Thymus (tissue), 11 donors: Measurements from ENCODE around the gene KCNMB4. TPM values are rescaled to one million over a fixed set of nuclear protein-coding genes. Genes with fewer than 3 reads are reported as not detected.

Experiments
- DNase-seq, 9 donors: peaks; one replicate each; pipeline ENCODE4 v3.0.0-alpha.2; 2013; ENCODE audit warnings: low spot score in 9 of 9, low read depth in 6 of 9, missing footprints in 1 of 9
- H3K27ac ChIP-seq, 2 donors: one replicate each; pipeline ENCODE4 v1.5.1; 2013; ENCODE audit warnings: control low read depth in 1 of 2, low read depth in 1 of 2, low read length in 1 of 2, mild to moderate bottlenecking in 1 of 2, moderate library complexity in 1 of 2
- H3K27me3 ChIP-seq, 2 donors: one replicate each; pipeline ENCODE4 v1.5.1; 2013; ENCODE audit warnings: low read length in 1 of 2; ENCODE audit not compliant: control insufficient read depth in 2 of 2, insufficient read depth in 1 of 2
- H3K36me3 ChIP-seq, 2 donors: one replicate each; pipeline ENCODE4 v1.5.1; 2013; ENCODE audit warnings: low read length in 1 of 2, mild to moderate bottlenecking in 1 of 2, moderate library complexity in 1 of 2; ENCODE audit not compliant: control insufficient read depth in 2 of 2, insufficient read depth in 2 of 2
- H3K4me1 ChIP-seq, 2 donors: one replicate each; pipeline ENCODE4 v1.5.1; 2013; ENCODE audit warnings: low read length in 2 of 2; ENCODE audit not compliant: control insufficient read depth in 2 of 2, insufficient read depth in 2 of 2
- H3K4me3 ChIP-seq, 2 donors: one replicate each; pipeline ENCODE4 v1.5.1; 2013; ENCODE audit warnings: low read length in 2 of 2, control low read depth in 1 of 2, mild to moderate bottlenecking in 1 of 2
- H3K9me3 ChIP-seq, 2 donors: one replicate each; pipeline ENCODE4 v1.5.1; 2013; ENCODE audit warnings: low read length in 1 of 2, mild to moderate bottlenecking in 1 of 2; ENCODE audit not compliant: control insufficient read depth in 2 of 2, insufficient read depth in 1 of 2
- WGBS: extraction: QIAGEN DNeasy Blood & Tissue Kit; methylation state at CpG from one replicate; pipeline ENCODE4 v1.1.7; 2013; 5-methylcytosine and 5-hydroxymethylcytosine counted together
- polyA plus RNA-seq: library from polyadenylated mRNA; stranded (reverse); fragments of 200-250 nt; gene quantifications from one replicate; pipeline ENCODE4 v1.2.3, GENCODE V29; 2013
- total RNA-seq: library from RNA; stranded (reverse); fragments of 120-200 nt; gene quantifications from one replicate; pipeline ENCODE4 v1.2.4, GENCODE V29; 2013
- donor health status: healthy.

The KCNMB4 gene
- total and polyA plus RNA-seq, 2 donors: 3.4 to 5.0 TPM

- no peak overlapping the region for H3K27ac ChIP-seq
- H3K36me3 ChIP-seq: no peaks in the 10 kb centered on the region
- no peaks in the 10 kb centered on the region for H3K9me3 ChIP-seq
- 0% methylated on average over 1 of the region's 1 CpG for WGBS
- no peaks in the 10 kb centered on the region for H3K4me1 ChIP-seq
- no peak overlapping the region for H3K4me3 ChIP-seq
- DNase-seq: no peak
- H3K27me3 ChIP-seq: no peaks in the 10 kb centered on the region
These were observed 77.1 kb downstream of the KCNMB4 start for GRCh38 chr12:70443062-70443673.

- Histone ChIP-seq H3K4me1 (no peaks in the 10 kb centered on the region), H3K4me3 (no peak overlapping the region), H3K27ac (no peak overlapping the region), H3K9me3 (peaks cover 0 to 2% of the 10 kb centered on the region in 2 donors), H3K27me3 (no peaks in the 10 kb centered on the region), H3K36me3 (no peaks in the 10 kb centered on the region)
- DNase-seq: no peak
- 71% methylated on average over 4 of the region's 4 CpGs for WGBS
These were observed 78.8 kb downstream of the KCNMB4 start for GRCh38 chr12:70444903-70445302.

GRCh38 chr12:70448371-70448770 lies 82.3 kb downstream of the KCNMB4 start:
- WGBS: 91% methylated on average over 4 of the region's 4 CpGs
- no peak overlapping the region for H3K27ac ChIP-seq
- H3K9me3 ChIP-seq: peaks cover 2 to 11% of the 10 kb centered on the region in 2 donors

GRCh38 chr12:70449074-70449752 lies 83.1 kb downstream of the KCNMB4 start:
- Histone ChIP-seq H3K27me3 (no peaks in the 10 kb centered on the region), H3K36me3 (no peaks in the 10 kb centered on the region), H3K9me3 (peaks cover 2 to 11% of the 10 kb centered on the region in 2 donors), H3K4me1 (no peaks in the 10 kb centered on the region), H3K4me3 (no peak overlapping the region), H3K27ac (no peak overlapping the region)
- DNase-seq: no peak
- 91% methylated on average over 13 of the region's 13 CpGs for WGBS

More at GRCh38 chr12:70448371-70448770, 82.3 kb downstream of the KCNMB4 start:
- H3K27me3 ChIP-seq: no peaks in the 10 kb centered on the region
- DNase-seq: no peak
- H3K4me3 ChIP-seq: no peak overlapping the region
- H3K4me1 ChIP-seq: no peaks in the 10 kb centered on the region
- no peaks in the 10 kb centered on the region for H3K36me3 ChIP-seq

- no peaks in the 10 kb centered on the region for H3K27me3 ChIP-seq
- WGBS: 99% methylated on average over 2 of the region's 2 CpGs
- no peaks in the 10 kb centered on the region for H3K36me3 ChIP-seq
- DNase-seq: no peak
- H3K9me3 ChIP-seq: peaks cover 2 to 11% of the 10 kb centered on the region in 2 donors
- H3K4me1 ChIP-seq: no peaks in the 10 kb centered on the region
- H3K4me3 ChIP-seq: no peak overlapping the region
- H3K27ac ChIP-seq: no peak overlapping the region
These were observed 83.8 kb downstream of the KCNMB4 start for GRCh38 chr12:70449753-70450341.

GRCh38 chr12:70451528-70451927 lies 85.4 kb downstream of the KCNMB4 start:
- H3K27me3 ChIP-seq: no peaks in the 10 kb centered on the region
- H3K27ac ChIP-seq: no peak overlapping the region
- 94% methylated on average over 1 of the region's 1 CpG for WGBS
- H3K4me1 ChIP-seq: no peaks in the 10 kb centered on the region
- no peak overlapping the region for H3K4me3 ChIP-seq
- H3K9me3 ChIP-seq: peaks cover 2 to 11% of the 10 kb centered on the region in 2 donors
- no peaks in the 10 kb centered on the region for H3K36me3 ChIP-seq
- no peak for DNase-seq

- Histone ChIP-seq H3K36me3 (no peaks in the 10 kb centered on the region), H3K9me3 (peaks cover 0 to 5% of the 10 kb centered on the region in 2 donors), H3K4me1 (no peaks in the 10 kb centered on the region), H3K27ac (no peak overlapping the region), H3K27me3 (no peaks in the 10 kb centered on the region), H3K4me3 (no peak overlapping the region)
- no peak for DNase-seq
These were observed 90.9 kb downstream of the KCNMB4 start for GRCh38 chr12:70456953-70457352.

GRCh38 chr12:70459786-70460185 lies 93.7 kb downstream of the KCNMB4 start:
- H3K4me1 ChIP-seq: no peaks in the 10 kb centered on the region
- no peaks in the 10 kb centered on the region for H3K36me3 ChIP-seq
- H3K9me3 ChIP-seq: peaks cover 0 to 9% of the 10 kb centered on the region in 2 donors
- DNase-seq: no peak
- no peak overlapping the region for H3K4me3 ChIP-seq
- H3K27me3 ChIP-seq: no peaks in the 10 kb centered on the region
- H3K27ac ChIP-seq: no peak overlapping the region

GRCh38 chr12:70463997-70464396 lies 97.9 kb downstream of the KCNMB4 start:
- Histone ChIP-seq H3K36me3 (no peaks in the 10 kb centered on the region), H3K27ac (no peak overlapping the region), H3K4me3 (no peak overlapping the region), H3K9me3 (peaks cover 0 to 12% of the 10 kb centered on the region in 2 donors), H3K27me3 (no peaks in the 10 kb centered on the region), H3K4me1 (no peaks in the 10 kb centered on the region)
- WGBS: 97% methylated on average over 4 of the region's 4 CpGs
- DNase-seq: no peak
